ENCODE measurements around the gene GIN1.

GIN1 gene

GRCh38 chr5:103036601-103037000 lies 83.3 kb downstream of the GIN1 start:
- TF ChIP-seq CTCF (IDR thresholded peaks at IDR 0.05; ENCODE audit: insufficient read depth, low read length, missing control alignments) = no peak
- ChIA-PET POLR2A (no interaction called here), CTCF (interaction anchor here (0.8 to 1.8 kb wide), 4 partner anchors 356 to 500 kb away, joined by 3 to 4 read pairs (median 3); no protein-coding TSS in a partner anchor)
- DNase-seq (ENCODE audit: low read depth, low spot score) = no peak
- H3K4me3 ChIP-seq (ENCODE audit: low read depth, low read length) = no peak overlapping the region

All from AG04449 (cell line).